Measurements from ENCODE around the gene ARHGEF7. TPM values are rescaled to one million over a fixed set of nuclear protein-coding genes. Genes with fewer than 3 reads are reported as not detected.

Gene ARHGEF7
- total RNA-seq, 2 donors from 2014 or later, result 46.7 to 50.7 TPM

- no peak for DNase-seq
- H3K27ac ChIP-seq, result no peak overlapping the region
These were observed 207.1 kb downstream of the ARHGEF7 start for GRCh38 chr13:111322001-111322915.

GRCh38 chr13:111322916-111323331, 207.8 kb downstream of the ARHGEF7 start:
- no peak for TF ChIP-seq CTCF (IDR thresholded peaks at IDR 0.05)
- H3K27ac ChIP-seq, result no peak overlapping the region
- intact Hi-C loops (cut with DNase I), result no loop called here
- H3K9ac ChIP-seq (ENCODE audit: low read depth in 2 of 2, low read length in 2 of 2), result no peak overlapping the region
- H3K27me3 ChIP-seq, result no peaks in the 10 kb centered on the region
- H3K36me3 ChIP-seq, result no peaks in the 10 kb centered on the region
- no peaks in the 10 kb centered on the region for H3K4me1 ChIP-seq
- no peak overlapping the region for H3K4me3 ChIP-seq
- no peak for DNase-seq
- no peaks in the 10 kb centered on the region for H3K9me3 ChIP-seq

More at GRCh38 chr13:111322001-111322915, 207.1 kb downstream of the ARHGEF7 start:
- no peaks in the 10 kb centered on the region for H3K27me3 ChIP-seq
- H3K9ac ChIP-seq (ENCODE audit: low read depth in 2 of 2, low read length in 2 of 2), result no peak overlapping the region
- H3K4me3 ChIP-seq, result no peak overlapping the region
- no peaks in the 10 kb centered on the region for H3K4me1 ChIP-seq
- H3K9me3 ChIP-seq, result no peaks in the 10 kb centered on the region
- no peaks in the 10 kb centered on the region for H3K36me3 ChIP-seq
- no peak for TF ChIP-seq CTCF (IDR thresholded peaks at IDR 0.05)
- intact Hi-C loops (cut with DNase I), result no loop called here

- no peak for TF ChIP-seq CTCF (IDR thresholded peaks at IDR 0.05)
- Histone ChIP-seq H3K36me3 (no peaks in the 10 kb centered on the region), H3K9ac (ENCODE audit: low read depth in 2 of 2, low read length in 2 of 2) (no peak overlapping the region), H3K9me3 (no peaks in the 10 kb centered on the region), H3K4me1 (no peaks in the 10 kb centered on the region), H3K27me3 (no peaks in the 10 kb centered on the region), H3K27ac (no peak overlapping the region), H3K4me3 (no peak overlapping the region)
- no peak for DNase-seq
- intact Hi-C loops (cut with DNase I), result no loop called here
These were observed 208.4 kb downstream of the ARHGEF7 start for GRCh38 chr13:111323549-111323948.

GRCh38 chr13:111323950-111324651, 209.0 kb downstream of the ARHGEF7 start:
- no peak overlapping the region for H3K27ac ChIP-seq
- H3K9me3 ChIP-seq, result no peaks in the 10 kb centered on the region
- H3K4me3 ChIP-seq, result no peak overlapping the region
- no peaks in the 10 kb centered on the region for H3K4me1 ChIP-seq
- no peaks in the 10 kb centered on the region for H3K27me3 ChIP-seq
- DNase-seq, result no peak
- intact Hi-C loops (cut with DNase I), result no loop called here
- H3K36me3 ChIP-seq, result no peaks in the 10 kb centered on the region
- H3K9ac ChIP-seq (ENCODE audit: low read depth in 2 of 2, low read length in 2 of 2), result no peak overlapping the region
- TF ChIP-seq CTCF (IDR thresholded peaks at IDR 0.05), result no peak

- no peak overlapping the region for H3K9ac ChIP-seq (ENCODE audit: low read depth in 2 of 2, low read length in 2 of 2)
- no peaks in the 10 kb centered on the region for H3K27me3 ChIP-seq
- no peak for TF ChIP-seq CTCF (IDR thresholded peaks at IDR 0.05)
- no peak overlapping the region for H3K27ac ChIP-seq
- intact Hi-C loops (cut with DNase I), result no loop called here
- H3K4me1 ChIP-seq, result no peaks in the 10 kb centered on the region
- H3K36me3 ChIP-seq, result no peaks in the 10 kb centered on the region
- H3K9me3 ChIP-seq, result no peaks in the 10 kb centered on the region
- no peak overlapping the region for H3K4me3 ChIP-seq
- DNase-seq, result no peak
These were observed 209.6 kb downstream of the ARHGEF7 start for GRCh38 chr13:111324736-111325135.
